Esophagus (tissue), 2 donors: Measurements from ENCODE around the gene C3orf70. TPM values are rescaled to one million over a fixed set of nuclear protein-coding genes. Genes with fewer than 3 reads are reported as not detected.
A peak's percentile ranks its signal among the peaks of the same experiment; 100 is the strongest.

Experiments used
- H3K27ac ChIP-seq, 2 donors: one replicate each; pipeline ENCODE4 v1.5.1; 2013; ENCODE audit warnings: low read depth in 2 of 2, mild to moderate bottlenecking in 2 of 2, inconsistent platforms in 1 of 2, low read length in 1 of 2, moderate library complexity in 1 of 2
- H3K27me3 ChIP-seq, 2 donors: one replicate each; pipeline ENCODE4 v1.6.1; 2013; ENCODE audit warnings: low read length in 2 of 2, control low read depth in 1 of 2, mild to moderate bottlenecking in 1 of 2; ENCODE audit not compliant: insufficient read depth in 2 of 2, control insufficient read depth in 1 of 2
- H3K36me3 ChIP-seq, 2 donors: one replicate each; pipeline ENCODE4 v1.6.1; 2013; ENCODE audit warnings: low read length in 1 of 2; ENCODE audit not compliant: control insufficient read depth in 2 of 2, insufficient read depth in 2 of 2
- H3K4me1 ChIP-seq, 2 donors: one replicate each; pipeline ENCODE4 v1.6.1; 2013; ENCODE audit warnings: low read length in 1 of 2; ENCODE audit not compliant: control insufficient read depth in 2 of 2, insufficient read depth in 2 of 2
- H3K4me3 ChIP-seq, 2 donors: one replicate each; pipeline ENCODE4 v1.5.1; 2013; ENCODE audit warnings: low read length in 2 of 2, mild to moderate bottlenecking in 2 of 2, low read depth in 1 of 2, moderate library complexity in 1 of 2
- H3K9me3 ChIP-seq, 2 donors: one replicate each; pipeline ENCODE4 v1.6.1; 2013; ENCODE audit warnings: mild to moderate bottlenecking in 2 of 2, low read depth in 1 of 2, low read length in 1 of 2, moderate library complexity in 1 of 2; ENCODE audit not compliant: control insufficient read depth in 2 of 2, insufficient read depth in 1 of 2
- whole genome bisulfite sequencing, 2 donors: extraction: QIAGEN DNeasy Blood & Tissue Kit; methylation state at CpG; one replicate each; pipeline ENCODE4 v1.1.7; 2013; 5-methylcytosine and 5-hydroxymethylcytosine counted together
- polyA plus RNA-seq, 2 donors: library from polyadenylated mRNA; stranded (reverse); fragments of 200-250 nt; gene quantifications; one replicate each; pipeline ENCODE4 v1.2.3, GENCODE V29; 2013
- donor health status: healthy with polysubstance abuse.
- donor health status: Bipolar disorder and iron deficiency.

Gene C3orf70
- polyA plus RNA-seq, 2 donors = 0.49 to 1.5 TPM

DNA sequence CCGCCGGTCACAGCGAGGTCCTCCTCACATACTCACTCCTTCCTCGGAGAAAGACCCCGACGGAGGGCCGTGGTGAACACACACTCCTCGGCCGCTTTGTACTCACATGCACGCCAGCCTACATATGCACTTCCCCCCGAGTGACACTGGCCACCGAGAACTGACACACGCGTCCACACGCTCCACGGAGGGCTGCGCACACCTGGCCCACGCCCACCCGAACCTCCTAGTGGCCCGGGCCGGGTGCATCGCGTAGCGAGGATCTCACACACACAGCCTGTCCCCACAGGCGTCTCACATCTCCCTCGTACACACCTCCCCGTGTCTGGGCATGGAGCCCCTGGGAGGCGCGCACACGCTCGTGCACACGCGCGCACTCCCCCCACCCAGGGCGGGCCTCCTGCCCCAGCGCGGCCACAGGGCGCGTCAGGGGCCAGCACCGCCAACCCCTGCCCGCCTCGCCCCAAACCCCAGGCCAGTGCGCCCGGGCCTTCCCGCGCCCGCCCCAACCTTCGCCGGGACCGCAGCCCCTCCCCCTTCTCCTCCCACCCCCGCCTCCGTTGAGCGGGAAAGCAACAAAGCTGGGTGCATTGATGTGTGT, 411 bp upstream of the C3orf70 start:
- H3K27me3 ChIP-seq = peaks cover 0 to 10% of the 10 kb centered on the region in 2 donors
- peak overlapping the region; percentile 30 to 71 for H3K27ac ChIP-seq
- peaks cover 0 to 11% of the 10 kb centered on the region in 2 donors for H3K4me1 ChIP-seq
- WGBS, 2 donors = 2% methylated on average over 49 to 53 of the region's 53 CpGs
- H3K9me3 ChIP-seq = no peaks in the 10 kb centered on the region
- H3K36me3 ChIP-seq = no peaks in the 10 kb centered on the region
- peak overlapping the region; percentile 56 to 68 for H3K4me3 ChIP-seq

DNA sequence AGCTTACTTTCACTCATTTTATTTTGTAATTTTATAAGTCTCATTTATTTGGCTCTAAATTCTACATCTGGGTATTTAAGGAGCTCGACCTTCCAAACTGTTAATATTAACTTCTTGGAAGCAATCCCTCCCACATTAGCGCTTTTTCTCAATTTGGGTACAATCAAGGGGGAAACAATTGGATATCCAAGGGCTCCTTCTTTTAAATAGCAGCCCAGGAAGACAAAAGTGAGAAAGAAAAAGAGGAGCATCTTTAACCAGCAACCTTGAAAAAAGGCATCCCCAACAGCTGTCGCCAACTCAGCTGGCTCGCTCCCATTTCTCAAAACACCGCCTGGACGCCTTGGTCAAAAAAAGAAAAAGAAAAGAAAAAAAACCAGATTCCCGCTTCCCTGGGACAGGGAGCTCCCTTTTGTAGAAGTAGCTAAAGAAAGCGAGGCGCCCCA, 873 bp downstream of the C3orf70 start:
- Histone ChIP-seq H3K27ac (peak overlapping the region; percentile 65 to 71), H3K36me3 (no peaks in the 10 kb centered on the region), H3K9me3 (no peaks in the 10 kb centered on the region), H3K4me3 (peak overlapping the region; percentile 56 to 68), H3K4me1 (peaks cover 0 to 11% of the 10 kb centered on the region in 2 donors), H3K27me3 (peaks cover 0 to 10% of the 10 kb centered on the region in 2 donors)
- 6 to 7% methylated on average over 9 of the region's 9 CpGs for WGBS, 2 donors

DNA sequence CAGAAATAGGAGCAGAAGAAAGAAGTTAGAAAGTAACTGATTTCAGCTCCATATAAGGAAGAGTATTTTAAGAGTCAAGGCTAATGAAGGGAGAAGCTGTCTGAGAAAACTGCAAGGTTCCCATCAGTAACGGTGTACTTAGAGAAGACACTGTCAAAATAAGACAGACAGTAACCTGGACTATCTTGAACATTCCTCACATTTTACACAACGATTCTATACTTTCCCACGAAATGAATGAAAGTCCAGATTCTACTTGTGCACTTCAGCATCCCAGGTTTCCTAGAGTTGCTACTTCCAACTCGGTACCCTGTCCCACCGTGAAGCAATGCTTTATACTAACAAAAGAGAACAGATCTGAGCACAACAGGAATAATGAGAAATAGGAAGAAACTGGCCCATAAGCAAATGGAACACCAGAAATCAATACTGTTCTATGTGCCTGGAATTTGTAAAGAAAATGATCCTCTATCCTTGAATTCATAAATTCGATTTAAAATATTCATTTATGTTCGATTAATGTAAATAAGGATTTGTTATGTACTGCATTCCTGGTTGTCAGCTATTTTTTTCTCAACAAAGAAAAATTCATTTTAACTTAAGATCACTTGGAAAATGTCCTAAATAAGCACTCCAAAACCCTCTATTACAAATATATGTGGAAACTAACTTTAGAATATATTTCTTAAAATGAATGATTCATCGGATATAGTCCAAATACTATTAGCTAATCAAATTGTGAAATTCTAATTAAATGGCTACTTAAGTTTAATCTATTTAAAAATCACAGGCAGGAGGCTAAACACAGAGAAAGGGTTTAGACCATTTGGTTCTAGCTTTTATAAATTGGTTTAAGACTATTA, 1.5 kb downstream of the C3orf70 start:
- WGBS, 2 donors = 56 to 58% methylated on average over 8 of the region's 8 CpGs

DNA sequence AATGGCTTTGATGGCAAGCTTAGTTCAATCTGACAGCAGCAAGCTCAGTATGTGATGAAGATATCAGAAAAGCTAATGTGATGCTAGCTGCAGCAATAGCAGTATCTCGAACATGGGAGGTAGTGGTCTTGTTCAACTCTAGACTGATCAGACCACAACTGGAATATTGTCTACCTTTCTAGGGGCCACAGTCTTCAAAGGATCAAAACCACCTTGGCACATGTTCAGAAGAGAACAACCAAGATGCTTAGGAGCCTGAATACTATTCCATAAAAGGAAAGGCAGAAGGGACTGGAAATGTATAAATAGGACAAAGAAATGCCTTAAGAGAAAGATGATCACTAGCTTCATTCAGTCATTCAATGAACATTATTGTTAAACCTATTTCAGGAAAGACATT, 2.3 kb downstream of the C3orf70 start:
- no peaks in the 10 kb centered on the region for H3K9me3 ChIP-seq
- 71 to 78% methylated on average over 1 of the region's 1 CpG for WGBS, 2 donors
- no peak overlapping the region for H3K27ac ChIP-seq
- H3K36me3 ChIP-seq = no peaks in the 10 kb centered on the region
- peaks cover 0 to 11% of the 10 kb centered on the region in 2 donors for H3K4me1 ChIP-seq
- peaks cover 0 to 10% of the 10 kb centered on the region in 2 donors for H3K27me3 ChIP-seq
- no peak overlapping the region for H3K4me3 ChIP-seq

More for the DNA sequence above, 1.5 kb downstream of the C3orf70 start:
- Histone ChIP-seq H3K4me3 (peak overlapping the region in 1 of 2 donors; percentile 5), H3K9me3 (no peaks in the 10 kb centered on the region), H3K36me3 (no peaks in the 10 kb centered on the region), H3K4me1 (peaks cover 0 to 11% of the 10 kb centered on the region in 2 donors), H3K27ac (no peak overlapping the region), H3K27me3 (peaks cover 0 to 10% of the 10 kb centered on the region in 2 donors)

- WGBS, 2 donors = 55 to 61% methylated on average over 3 of the region's 3 CpGs
- H3K27ac ChIP-seq = no peak overlapping the region
- peaks cover 0 to 10% of the 10 kb centered on the region in 2 donors for H3K27me3 ChIP-seq
- H3K4me3 ChIP-seq = no peak overlapping the region
- H3K4me1 ChIP-seq = peaks cover 0 to 11% of the 10 kb centered on the region in 2 donors
- no peaks in the 10 kb centered on the region for H3K36me3 ChIP-seq
- H3K9me3 ChIP-seq = no peaks in the 10 kb centered on the region
Measured at GRCh38 chr3:185149591-185149990, 3.3 kb downstream of the C3orf70 start.

- Histone ChIP-seq H3K4me1 (no peaks in the 10 kb centered on the region), H3K27me3 (peaks cover 0 to 2% of the 10 kb centered on the region in 2 donors), H3K27ac (no peak overlapping the region), H3K9me3 (no peaks in the 10 kb centered on the region), H3K4me3 (no peak overlapping the region), H3K36me3 (no peaks in the 10 kb centered on the region)
- 86 to 89% methylated on average over 6 of the region's 6 CpGs for WGBS, 2 donors
Measured at GRCh38 chr3:185145511-185145910, 7.3 kb downstream of the C3orf70 start.

GRCh38 chr3:185144784-185145183, 8.1 kb downstream of the C3orf70 start:
- no peak overlapping the region for H3K27ac ChIP-seq
- H3K4me3 ChIP-seq = no peak overlapping the region
- no peaks in the 10 kb centered on the region for H3K9me3 ChIP-seq
- H3K27me3 ChIP-seq = no peaks in the 10 kb centered on the region
- H3K4me1 ChIP-seq = no peaks in the 10 kb centered on the region
- WGBS, 2 donors = 81 to 86% methylated on average over 3 of the region's 3 CpGs
- H3K36me3 ChIP-seq = no peaks in the 10 kb centered on the region

DNA sequence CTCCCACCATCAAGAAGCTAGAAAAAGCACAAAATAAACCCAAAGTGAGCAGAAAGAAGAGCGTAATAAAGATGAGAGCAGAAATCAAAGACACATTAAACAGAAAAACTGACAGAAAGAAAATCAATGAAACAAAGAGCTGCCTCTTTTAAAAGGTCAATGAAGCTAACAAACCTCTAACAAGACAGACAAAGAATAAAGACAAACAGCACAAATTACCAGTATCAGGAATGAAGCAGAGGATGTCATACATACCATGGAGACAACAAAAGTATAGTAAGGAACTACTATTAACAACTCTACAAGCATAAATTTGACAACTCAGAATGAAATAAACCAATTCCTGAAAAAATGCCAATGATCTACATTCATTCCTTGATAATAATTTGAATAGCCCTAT, 15.0 kb downstream of the C3orf70 start:
- H3K9me3 ChIP-seq = no peaks in the 10 kb centered on the region
- no peaks in the 10 kb centered on the region for H3K4me1 ChIP-seq
- no peak overlapping the region for H3K27ac ChIP-seq
- H3K4me3 ChIP-seq = no peak overlapping the region
- H3K27me3 ChIP-seq = no peaks in the 10 kb centered on the region
- H3K36me3 ChIP-seq = no peaks in the 10 kb centered on the region
- WGBS, 2 donors = 94 to 96% methylated on average over 1 of the region's 1 CpG

DNA sequence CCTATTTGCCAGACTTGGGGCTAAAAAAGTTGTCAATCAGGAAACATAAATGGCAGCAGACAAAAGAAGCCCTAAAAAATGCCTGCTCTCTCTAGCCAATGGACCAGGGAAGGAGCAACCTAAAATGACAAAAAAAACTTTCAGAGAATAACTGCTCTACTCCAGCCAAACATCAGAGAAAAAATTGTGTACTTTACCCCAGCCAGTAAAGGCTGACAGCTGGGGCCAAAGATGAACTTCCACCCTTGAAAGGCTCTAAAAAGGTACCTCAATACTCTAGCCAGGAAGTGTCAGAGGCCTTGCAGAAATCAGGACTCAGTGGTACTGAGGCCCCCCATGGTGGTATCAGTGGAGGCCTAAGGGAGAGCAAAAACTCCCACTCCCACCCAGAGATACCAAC, 18.4 kb downstream of the C3orf70 start:
- H3K27ac ChIP-seq = no peak overlapping the region
- no peak overlapping the region for H3K4me3 ChIP-seq
- no peaks in the 10 kb centered on the region for H3K9me3 ChIP-seq

More for the DNA sequence above, 18.4 kb downstream of the C3orf70 start:
- H3K4me1 ChIP-seq = no peaks in the 10 kb centered on the region
- no peaks in the 10 kb centered on the region for H3K36me3 ChIP-seq
- H3K27me3 ChIP-seq = no peaks in the 10 kb centered on the region
